Endothelial cell of hepatic sinusoid (primary cell): ENCODE data around the gene ARHGEF35.
"Not testable (repeated sequence)": the region's sequence is repeated elsewhere in the genome, so short reads cannot be mapped to it uniquely, and the experiment has no call there.

Experiments used
- in situ Hi-C: cut with HindIII; loops from 2 replicates; pipeline ENCODE4 v1.10.0; 2017; ENCODE audit warnings: low sequenced_read_pairs

ARHGEF35 gene

GRCh38 chr7:144179165-144179479 lies 16.5 kb downstream of the ARHGEF35 start:
- in situ Hi-C loops: not testable (repeated sequence)

DNA sequence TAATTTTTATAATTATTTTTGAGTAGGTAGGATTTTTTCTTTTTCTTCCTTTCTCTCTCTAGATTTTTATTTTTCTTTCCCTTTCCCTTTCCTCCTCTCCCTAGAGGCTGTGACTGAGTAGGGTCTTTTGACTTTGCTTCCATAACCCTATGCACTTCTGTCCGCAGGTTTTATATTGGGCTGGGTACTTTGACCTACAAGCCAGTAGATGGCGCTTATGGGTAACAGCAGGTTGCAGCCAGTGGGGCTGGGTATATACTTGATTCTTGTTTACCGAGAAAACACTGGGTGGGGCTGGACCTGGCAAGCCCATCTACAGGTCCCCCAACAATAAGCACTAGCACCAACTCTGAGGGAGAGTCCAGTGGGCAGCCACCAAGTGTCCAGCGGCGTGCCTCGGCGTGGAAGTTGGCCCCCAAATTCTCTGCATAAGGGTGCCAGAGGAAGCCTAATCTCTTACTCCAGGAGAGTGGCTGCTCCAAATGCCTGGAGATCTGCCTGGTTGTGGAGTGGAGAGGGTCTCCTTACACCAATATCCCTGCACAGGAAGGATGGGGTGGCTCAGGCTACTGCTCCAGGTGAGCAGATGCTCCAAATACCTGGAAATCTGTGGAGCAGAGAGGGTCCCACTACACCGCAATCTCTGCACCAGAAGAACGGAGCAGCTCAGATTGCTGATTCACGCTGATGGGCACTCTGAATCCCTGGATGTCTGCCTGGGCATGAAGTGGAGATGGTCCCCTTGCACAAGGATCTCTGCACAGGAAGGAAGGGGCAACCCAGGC lies 17.1 kb downstream of the ARHGEF35 start:
- in situ Hi-C loops: not testable (repeated sequence)

GRCh38 chr7:144174613-144175012 lies 21.0 kb downstream of the ARHGEF35 start:
- in situ Hi-C loops: loop anchor here (25.0 kb wide), 1 partner anchor 263 kb away; no protein-coding TSS in a partner anchor

DNA sequence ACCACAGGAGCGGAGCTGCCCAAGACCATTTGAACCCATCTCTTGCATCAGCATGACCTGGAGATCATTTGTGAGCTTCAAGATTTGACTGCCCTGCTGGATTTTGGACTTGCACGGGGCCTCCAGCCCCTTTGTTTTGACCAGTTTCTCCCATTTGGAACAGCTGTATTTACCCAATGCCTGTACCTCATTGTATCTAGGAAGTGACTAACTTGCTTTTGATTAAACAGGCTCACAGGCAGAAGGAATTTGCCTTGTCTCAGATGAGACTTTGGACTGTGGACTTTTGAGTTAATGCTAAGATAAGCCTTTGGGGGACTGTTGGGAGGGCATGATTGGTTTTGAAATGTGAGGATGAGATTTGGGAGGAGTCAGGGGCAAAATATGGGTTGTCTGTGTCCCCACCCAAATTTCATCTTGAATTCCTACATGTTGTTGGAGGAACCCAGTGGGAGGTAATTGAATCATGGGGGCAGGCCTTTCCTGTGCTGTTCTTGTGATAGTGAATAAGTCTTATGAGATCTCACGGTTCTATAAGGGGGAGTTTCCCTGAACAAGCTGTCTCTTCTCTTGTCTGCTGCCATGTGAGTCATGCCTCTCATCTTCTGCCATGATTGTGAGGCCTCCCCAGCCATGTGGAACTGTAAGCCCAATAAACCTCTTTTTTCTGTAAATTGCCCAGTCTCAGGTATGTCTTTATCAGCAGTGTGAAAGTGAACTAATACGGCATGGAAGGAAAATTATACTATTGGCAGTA lies 23.9 kb downstream of the ARHGEF35 start:
- in situ Hi-C loops: loop anchor here (25.0 kb wide), 1 partner anchor 266 kb away; no protein-coding TSS in a partner anchor

DNA sequence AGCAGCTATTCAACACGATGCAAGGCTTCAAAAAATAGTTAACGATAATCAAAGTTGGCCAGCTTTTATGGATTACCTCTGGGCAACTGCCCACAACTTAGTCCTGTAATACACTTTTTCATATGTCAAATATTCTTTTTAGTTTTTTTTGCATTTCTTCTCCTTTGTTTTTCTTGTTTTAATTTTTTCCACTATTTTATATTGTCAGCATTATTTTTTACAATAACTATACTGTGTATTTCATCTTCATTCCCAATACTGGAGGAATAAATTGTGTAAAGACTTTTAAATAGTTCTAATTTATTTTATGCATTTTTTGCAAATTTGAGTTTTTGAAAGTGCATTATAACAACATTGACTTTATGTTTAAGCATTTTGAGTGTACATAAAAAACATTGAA lies 30.8 kb downstream of the ARHGEF35 start:
- in situ Hi-C loops: loop anchor here (25.0 kb wide), 1 partner anchor 273 kb away; no protein-coding TSS in a partner anchor

DNA sequence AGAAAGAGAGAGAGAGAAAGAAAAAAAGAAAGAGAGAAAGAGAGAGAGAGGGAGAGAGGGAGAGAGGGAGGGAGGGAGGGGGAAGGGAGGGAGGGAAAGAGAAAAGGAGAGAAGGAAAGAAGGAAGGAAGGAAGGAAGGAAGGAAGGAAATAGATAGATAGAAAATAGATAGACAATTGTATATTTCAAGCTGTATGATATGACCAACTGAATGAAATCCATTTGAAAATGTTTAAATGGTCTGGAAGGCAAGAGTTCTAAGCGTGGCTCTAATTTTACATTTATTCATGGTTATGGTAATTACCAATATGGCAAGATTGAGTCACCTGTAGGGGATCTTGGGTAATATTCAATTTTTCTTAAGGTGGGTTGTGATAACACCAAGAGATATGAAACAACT lies 36.8 kb downstream of the ARHGEF35 start:
- in situ Hi-C loops: loop anchor here (25.0 kb wide), 1 partner anchor 278 kb away; no protein-coding TSS in a partner anchor

DNA sequence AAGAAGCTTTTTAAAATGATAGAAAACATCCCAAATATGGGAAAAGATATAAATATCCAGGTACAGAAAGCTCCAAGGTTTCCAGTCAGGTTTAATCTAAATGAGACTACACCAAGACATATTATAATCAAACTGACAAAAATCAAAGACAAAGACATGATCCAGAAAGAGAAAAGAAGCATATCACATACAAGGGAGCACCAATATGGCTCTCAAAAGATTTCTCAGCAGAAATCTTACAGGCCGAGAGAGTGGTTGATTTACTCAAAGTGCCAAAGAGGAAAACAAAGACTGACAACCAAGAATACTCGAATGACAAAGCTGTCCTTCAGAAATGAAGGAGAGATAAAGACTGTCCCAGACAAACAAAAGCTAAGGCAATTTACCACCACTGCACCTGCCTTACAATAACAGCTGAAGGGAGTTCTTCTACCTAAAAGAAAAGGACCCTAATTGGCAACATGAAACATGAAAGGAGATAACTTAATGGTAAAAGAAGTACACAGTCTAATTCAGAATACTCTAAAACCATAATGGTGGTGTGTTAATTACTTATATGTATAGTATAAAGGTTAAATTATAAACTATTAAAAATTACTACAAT lies 47.3 kb downstream of the ARHGEF35 start:
- in situ Hi-C loops: no loop called here

DNA sequence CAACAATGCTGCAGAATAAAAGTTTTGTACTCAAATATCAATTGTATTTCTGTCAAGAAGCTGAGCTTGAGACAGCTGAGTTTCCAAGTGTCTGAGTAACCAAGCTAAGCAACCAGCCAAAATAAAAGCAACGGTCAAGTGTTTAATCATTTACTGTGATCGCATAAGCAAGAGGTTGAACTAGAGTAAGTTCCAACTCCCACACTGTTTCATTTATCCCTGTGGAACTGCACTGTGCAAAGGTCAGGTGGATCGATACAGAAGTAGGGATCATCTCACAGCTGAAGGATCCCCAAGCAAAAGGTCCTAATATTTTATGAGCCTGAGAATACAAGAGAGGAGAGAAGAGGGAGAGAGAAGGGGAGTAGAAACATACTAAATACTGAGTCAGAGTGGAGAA lies 51.2 kb downstream of the ARHGEF35 start:
- in situ Hi-C loops: no loop called here

- in situ Hi-C loops: no loop called here
These were observed 53.4 kb downstream of the ARHGEF35 start for GRCh38 chr7:144142187-144142586.

DNA sequence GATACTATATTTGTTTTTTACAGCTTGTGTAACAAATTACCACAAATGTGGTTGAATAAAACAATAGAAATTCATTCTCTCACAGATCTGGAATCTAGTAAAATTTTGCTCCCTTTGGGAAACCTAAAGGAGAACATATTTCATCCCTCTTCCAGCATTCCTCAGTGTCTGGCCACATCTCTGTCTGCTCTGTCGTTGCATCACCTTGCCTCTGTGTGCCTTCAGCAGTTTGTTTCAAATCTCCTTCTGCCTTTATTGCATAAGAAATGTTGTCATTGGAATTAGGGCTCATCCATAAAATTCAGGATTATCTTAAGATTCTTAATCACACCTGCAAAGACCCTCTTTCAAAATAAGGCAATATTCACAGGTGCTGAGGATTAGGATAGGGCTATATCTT lies 58.1 kb downstream of the ARHGEF35 start:
- in situ Hi-C loops: no loop called here
